HG02938 (cell line): ENCODE measurements around the gene MAP3K14.

Source experiments
- ATAC-seq: cut with Tn5 transposase; IDR thresholded peaks from one replicate; pipeline ENCODE4 v1.9.1; 2021; ENCODE audit warnings: mild to moderate bottlenecking, moderate library complexity; ENCODE audit not compliant: unreplicated experiment

MAP3K14 gene

DNA sequence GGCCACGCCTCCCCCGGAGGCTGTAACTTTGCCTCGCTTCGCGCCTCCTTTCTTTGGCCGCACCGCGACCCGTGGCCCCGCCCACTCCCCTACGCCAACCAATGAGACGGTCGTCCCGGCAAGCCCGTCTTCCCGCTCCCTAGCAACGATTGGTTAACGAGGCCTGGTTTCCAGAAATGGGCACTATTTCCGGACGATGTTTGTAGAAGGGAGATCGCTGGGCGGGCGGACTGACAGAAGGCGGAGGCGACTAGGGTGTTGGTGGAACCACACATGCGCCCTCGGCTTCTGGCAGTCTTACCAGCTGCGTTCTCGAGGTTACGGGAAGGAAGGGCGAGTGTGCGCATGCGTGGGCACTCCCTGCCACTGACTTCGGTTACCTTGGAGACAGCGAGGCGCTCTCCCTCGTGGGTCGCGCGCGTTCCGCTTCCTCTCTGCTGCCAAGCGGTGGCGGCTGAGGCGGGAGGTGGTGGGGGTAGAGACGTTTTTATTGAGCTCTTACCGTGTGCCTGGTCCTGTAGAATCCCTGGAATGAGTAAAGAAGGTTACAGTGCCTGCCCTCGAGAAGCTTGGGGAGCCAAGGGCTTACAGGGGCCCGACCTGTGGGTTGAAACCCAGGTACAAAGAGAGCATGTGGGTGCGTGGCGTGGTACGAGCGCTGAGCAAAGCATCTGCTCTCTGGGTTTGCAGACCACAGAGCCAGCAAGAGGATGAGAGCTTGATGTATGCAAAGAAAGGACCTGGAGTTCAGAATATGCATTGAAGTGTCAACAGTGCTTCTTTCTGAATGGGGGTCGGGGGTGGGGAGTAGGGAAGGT, 500 bp upstream of the MAP3K14 start:
- peak; percentile 72 for ATAC-seq

DNA sequence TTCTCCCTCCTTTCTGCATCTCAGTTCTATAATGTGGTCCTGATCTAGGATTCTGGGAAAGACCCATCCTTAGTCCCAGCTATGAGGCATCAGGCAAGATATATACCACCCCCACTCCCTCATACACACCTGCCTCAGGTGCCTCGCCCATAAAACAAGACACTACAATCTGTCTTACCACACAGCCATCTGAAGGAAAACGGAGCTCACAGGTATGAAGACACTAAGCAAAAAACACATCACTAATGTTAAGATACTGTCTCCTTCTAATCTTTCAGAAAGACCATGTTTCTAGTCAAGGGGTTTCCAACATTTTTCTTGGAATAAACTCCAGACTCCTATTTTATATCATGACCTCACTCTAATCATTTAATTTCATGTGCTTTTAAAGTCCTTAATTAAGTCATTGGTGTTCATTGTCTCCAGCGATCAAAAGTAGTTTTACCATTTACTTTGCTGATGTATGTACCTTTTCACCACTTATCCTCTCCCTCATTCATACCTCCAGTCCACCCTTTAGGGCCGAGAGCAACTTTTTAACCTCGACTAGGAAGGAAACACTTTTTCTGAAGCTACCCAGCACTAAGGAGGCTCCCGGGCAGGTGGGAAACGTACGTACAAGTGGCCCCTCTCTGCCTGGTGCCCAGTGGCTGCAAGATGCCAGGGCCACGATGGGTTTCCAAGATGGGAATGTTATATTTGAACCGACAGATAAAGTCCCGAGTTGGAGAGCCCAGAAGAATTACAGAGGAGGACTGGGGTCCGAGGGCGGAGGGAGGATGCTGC, 979 bp downstream of the MAP3K14 start:
- ATAC-seq = no peak

DNA sequence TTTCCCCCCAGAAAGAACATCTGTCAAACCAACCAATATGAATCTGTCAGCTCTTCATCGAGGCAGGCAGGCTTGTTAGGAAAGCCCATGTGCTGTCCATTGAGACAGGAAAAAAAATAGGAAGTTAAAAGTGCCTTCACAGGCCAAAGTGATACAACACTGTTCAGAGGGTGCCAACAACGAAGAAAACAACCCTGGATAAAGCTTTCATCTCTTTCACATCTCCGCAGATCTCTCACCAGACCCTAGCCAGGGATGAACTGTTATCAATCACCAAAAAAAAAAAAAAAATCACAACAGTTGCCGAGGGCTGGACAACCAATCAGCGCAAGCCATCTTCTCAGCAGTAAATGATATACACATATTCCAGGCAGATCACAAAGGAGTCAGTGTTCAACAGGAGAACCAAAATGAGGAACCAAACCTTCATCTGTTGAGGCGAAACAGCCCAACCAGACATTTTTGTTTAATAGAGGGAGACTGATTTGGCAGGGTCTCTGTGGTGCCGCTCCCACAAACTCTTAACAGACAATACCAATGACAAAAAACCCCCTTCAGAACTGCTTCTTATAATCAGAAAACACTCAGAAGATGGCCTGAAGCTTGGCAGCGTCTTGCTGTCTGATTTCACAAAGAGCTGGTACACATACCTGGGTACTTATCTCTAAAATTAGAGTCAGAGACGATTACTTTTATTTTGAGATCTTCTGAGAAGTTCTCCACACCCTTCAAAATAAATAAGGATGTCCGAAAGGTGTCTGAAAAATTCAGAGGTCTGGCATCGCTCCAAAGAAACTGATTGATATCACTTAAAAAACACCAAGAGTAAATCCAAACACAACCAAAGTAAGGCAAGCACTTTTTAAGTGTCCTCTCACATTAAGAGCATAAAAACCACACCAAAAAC, 1.8 kb downstream of the MAP3K14 start:
- ATAC-seq = no peak

DNA sequence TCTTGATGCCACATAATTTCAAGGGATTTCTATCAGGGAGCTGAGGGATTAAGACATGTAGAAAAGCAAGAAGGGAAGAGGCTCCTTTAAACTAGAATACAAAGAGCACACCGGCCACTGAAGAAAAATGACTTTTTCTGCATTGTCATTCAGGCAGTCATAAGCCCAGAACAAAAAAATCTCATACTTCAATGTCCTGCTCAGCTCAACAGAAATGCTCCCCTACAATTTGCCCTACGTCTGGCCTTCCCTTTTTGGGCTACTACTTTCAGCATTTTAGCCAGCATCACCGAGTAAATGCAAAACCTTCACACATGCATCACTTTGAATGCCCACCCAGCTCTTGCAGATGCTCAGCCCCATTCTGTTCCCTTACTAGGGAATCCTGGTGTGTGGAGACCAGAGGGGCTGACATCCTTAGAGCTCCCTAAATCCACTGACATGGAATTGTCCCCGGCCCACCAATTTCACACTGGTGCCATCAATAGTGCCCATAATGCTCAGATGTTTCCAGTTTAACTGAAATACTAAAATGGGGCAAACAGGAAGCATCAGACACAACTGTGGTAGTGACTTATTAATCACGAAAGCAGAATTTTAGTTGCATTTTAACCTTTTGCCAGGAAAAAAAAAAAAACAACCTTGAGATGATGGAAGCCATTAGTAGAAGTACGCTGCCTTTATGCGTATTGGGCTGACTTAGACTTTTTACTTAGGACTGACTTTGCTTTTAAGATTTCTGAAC, 2.7 kb downstream of the MAP3K14 start:
- no peak for ATAC-seq

DNA sequence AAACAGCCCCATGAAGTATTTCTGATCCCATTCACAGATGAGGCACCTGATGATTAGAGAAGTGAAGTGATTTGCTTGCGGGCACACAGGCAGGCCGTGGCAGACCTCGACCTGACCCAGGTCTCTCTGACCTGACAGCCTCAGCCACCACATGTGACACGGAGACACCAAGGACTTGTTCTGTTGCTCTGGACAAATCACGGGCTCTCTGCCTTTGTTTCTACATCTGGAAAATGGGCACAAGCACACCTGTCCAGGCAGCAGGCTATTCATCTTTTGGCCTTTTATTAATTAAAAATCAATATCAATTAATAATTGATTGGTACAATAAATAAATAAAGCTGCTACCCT, 3.4 kb downstream of the MAP3K14 start:
- no peak for ATAC-seq

DNA sequence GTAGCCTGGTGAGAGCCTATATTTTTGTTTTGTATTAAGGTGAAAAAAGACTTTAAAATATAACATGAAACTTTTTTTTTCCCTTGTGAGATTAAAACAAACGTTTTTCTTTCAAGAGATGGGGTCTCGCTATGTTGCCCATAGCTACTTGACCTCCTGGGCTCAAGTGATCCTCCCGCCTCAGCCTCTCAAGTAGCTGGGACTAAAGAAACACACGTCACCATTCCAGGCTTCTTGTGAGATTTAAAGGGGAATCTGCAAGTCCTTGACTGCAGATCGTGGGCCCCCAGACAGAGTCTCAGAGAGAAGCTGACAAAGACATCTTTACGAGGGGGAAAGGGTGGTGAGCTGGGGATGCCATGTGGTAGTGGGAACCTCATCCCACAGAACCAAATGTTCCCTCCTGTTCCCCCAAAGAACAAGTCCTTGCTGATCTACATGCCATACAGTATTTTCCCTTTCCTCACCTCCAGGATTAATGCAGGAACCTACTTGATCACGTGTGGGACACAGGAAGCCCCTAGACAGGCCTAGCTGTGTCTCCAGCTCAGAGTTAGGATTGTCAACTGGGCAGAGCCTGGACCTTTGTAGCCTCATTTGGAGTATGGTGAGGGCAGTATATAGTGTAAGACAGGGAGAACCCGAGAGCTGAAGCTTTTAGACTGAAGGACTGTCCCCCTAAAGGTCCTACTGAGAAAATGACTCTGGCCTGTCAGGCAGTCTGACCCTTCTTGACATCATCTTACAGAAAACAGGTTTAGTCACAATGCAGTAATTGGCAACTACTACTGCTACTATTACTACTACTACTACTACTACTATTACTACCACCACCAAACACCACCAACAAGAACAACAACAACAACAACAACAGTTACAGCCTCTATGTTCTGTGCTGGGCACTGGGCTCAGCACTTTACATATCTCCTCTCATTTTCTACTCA, 4.1 kb downstream of the MAP3K14 start:
- ATAC-seq = no peak

DNA sequence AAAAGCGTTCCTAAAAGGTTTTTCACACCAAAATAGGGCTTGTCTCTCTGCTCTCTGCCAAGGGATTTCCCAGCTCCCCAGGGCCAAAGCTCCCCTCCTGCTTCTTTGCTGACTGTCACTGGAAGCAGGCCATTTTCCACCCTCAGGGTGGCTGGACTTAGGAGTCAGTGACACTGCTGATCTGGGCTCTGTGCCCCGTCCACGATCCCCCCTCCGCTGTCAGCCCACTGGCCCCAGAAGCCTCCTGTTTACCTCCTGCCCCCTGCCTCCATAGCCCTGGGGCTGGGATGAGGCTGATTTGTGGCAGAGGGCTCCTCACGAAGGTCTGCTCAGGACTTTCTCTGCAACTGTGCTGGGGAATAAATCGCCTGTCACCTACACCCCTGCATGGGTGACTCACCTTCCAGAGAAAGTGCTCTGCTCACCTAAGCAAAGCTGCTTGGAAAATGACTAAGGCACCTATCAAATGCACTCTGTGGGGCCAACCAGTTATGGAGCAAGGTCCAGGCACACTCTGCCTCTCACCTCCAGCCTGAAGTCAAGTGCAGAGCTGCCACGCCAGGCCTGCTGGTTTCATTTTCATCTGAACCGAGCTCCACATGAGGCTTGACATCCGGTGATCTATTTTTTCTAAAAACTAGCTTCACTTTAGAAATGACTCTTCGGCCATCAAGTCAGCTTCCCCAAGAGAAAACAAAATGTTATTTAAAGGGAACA, 4.9 kb downstream of the MAP3K14 start:
- no peak for ATAC-seq

DNA sequence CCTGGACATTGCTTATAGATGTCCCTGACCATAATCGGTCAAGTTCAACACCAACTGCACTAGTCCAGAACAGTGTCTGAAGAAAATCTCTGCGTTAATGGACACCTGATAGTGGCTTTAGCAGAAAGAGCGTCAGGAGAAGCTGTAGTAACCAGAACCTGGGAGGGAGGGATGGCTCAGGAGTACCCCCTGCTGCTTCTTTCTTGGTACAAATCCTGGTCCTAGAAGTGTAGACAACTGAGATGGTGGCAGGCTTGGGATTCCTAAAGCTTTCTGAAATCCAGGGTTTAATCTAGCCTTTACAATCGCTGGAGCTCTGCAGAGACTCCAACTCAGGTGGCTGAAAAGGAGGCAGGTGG, 5.4 kb downstream of the MAP3K14 start:
- no peak for ATAC-seq

DNA sequence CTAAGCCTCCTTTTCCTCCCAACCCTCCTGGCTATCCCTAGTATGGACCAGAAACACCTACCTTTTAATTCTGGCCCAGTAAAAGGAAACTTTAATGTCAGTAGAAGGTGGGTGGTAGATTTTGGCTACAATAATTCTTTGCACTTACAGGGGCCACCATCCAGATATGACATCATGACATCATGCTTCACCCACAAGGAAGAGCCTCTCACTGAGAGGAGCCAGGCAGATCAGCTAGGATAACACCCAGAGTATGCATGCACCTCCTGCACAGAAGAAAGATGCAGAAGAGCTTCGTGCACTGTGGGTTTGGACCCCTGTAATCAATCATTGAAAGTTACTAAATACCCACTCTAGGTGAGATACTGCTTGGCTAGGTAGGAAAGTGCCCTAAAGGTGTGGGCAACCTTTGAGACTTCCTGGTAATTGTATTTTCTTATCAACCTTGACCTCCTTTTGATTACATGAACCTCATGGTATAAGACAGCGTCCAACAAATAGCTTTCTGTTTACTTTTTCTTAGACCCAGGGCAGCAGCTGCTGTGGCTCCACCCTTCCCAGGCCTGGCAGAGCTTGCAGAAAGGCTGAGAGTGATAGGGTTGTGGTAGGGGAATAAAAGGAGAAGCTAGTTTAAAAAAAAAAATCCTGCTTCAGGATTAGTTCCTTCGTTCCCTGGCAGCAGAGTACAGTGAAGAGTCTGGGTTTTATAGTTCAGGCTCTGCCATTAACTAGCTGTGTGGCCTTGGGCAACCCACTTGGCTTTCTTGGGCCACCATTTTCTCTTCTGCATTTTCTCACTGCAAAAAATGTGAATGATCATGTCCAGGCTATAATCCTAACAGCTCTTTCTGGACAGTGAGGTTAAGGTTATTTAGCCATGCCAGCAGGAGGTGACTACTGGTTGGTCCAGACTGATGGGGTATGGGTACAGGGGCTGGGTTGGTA, 6.2 kb downstream of the MAP3K14 start:
- ATAC-seq = no peak

DNA sequence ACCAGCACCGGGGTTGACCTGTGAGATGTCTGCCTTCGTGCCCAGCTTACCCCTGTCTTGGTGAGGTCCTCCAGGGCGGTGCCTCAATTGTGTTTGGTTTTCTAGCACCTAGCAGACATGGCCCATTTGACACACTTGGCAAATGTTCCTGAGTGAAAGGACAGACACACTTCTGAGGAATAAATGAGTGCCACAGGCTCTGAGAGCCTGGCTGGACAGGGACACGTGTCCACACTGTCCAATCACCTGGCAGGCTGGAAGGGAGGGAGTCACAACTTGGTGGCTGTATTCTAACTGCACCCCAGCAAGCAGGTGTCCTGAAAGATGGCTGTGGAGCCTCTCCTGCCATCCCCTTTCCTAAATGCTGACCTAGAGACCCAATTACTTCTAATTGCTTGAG, 7.4 kb downstream of the MAP3K14 start:
- no peak for ATAC-seq

DNA sequence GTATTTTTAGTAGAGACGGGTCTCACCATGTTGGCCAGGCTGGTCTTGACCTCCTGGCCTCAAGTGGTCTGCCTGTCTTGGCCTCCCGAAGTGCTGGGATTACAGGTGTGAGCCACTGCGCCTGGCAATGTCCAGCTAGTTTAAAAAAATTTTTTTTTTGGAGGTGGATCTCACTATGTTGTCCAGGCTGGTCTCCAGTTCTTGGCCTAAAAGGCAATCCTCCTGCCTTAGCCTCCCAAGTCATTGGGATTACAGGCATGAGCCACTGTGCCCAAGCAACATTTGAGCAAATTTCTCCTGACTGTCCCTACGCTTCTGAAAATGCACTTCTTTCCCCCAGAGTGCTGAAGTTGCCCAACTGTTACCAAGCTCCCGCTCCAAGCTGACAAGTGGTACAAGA, 8.0 kb downstream of the MAP3K14 start:
- ATAC-seq = no peak

DNA sequence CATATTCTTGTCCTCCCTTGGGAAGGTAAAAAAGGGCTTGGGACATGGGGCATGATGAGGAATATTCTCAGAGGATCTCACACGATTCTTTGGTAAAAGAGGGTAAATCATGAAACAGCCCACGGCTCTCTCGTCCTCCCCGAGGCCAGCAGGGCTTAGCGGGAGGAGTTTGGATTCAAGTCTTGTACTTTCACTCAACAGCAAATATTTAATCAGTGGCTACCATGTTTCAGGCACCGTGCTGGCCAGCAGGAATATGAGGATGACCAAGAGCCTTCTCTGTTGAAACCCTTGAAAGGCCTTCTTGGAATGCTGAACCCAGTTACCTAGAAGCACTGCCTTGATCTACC, 8.8 kb downstream of the MAP3K14 start:
- ATAC-seq = no peak

DNA sequence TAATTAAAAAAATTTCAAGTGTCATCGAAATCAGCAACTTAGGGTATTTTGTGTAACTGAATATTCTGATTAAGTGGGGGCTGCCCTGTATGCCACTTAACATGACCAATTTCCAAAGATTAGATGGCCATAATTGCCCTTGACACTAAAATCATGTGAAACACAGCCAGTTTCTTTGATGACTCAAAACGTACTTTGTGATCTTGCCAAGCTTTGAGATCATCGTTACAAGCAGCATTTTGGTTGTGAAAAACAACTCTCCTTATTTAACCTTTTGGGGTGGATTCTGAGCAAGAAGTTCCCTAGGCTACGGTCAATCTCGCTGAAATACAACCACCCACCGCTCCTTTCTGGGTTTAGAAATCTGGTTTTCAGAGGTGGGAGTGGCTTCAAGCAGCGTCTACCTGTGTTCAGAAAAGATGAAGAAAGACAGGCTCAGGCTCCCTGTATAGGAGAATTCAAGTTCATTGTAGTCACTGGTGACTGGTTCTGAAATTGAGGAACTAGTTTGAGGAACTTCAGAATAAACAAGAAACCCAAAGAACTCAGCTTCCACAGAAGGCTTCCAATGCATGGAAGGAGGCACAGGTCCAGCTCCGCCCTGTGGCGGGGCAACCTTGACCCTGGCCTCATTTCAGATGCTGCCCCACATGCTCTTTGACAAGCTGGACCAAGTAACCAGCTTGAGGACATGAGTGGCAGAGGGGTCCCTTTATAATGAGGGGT, 9.4 kb downstream of the MAP3K14 start:
- no peak for ATAC-seq

DNA sequence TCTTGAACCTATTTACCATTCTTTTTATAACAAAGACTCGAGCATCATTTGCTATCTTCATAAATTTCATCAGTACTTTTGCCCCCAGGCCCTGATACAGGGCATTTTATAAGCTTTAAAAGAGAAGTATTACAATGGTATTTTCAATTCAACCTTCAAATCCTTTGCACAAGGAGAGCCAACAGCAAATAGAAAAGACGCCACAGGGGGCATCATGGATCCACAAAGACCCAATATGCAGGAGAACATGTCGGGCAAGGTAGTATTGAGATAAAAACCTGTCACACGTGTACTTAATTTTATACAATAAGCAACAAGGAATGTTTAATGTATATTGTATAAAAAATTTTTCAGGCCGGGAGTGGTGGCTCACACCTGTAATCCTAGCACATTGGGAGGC, 10.2 kb downstream of the MAP3K14 start:
- no peak for ATAC-seq

DNA sequence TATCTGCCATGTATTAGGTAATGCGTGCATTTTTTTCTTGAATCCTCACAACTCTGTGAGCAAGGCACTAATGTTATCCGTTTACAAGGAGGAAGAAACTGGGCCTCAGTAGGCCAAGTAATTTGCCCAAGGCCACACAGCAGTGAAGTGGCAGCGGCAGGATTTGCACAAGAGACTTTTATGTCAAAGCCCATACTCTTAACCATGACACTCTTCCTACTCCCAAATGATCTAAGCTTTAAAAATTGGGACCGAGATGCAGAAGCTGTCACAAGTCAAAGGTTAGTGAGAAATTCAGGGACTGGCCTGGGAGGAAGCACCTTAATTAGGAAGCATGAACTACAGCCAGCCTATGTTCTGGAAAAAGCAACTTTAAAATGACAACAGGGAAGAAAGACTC, 10.7 kb downstream of the MAP3K14 start:
- ATAC-seq = no peak

DNA sequence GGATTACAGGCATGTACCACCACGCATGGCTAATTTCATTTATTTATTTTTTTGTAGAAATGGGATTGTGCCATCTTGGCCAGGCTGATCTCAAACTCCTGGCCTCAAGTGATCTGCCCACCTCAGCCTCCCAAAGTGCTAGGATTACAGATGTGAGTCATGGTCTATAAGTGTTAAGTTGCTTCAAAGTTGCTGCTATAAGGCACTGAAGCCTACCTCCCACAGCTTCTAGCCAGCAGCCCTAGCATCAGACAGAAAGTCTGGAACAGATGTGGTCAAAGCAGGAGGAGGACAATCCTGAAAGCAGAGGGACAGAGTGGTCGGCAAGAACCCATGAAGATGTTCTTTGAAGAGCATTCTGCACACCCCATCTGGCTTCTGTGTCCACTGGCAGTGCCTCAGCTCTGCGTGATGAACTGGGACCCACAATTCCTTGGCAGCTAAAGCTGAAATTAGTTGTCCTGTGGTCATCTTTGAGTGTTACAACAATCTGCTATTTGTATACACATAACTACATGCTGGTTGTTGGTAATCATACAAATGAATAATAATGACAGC, 11.2 kb downstream of the MAP3K14 start:
- ATAC-seq = no peak

DNA sequence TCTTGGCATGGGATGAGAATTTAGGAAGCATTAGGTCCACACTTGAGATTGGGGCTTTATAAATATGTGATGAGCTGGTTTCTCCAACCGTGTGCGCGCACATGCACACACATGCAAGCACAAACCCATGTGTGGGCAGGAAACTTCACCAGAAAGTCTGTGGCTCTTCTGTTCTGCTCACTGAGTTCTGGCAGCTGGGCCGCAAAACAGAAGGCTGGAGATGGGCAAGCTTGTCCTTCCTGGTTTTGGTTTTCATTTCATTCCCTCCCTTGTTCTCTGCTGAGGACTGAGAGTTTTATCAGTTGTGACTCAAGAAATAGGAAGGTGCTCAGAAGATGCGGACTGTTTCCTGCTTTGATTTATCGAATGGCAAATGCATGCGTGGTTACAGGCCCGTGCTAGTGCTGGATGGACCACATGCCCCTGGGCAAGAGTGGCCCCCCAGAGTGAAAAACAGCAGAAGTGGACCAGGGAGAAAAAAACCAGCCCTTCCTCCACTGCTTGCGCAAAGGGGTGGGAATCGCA, 14.1 kb downstream of the MAP3K14 start:
- ATAC-seq = no peak
